ENCODE data around the gene VN1R5.

VN1R5 gene

DNA sequence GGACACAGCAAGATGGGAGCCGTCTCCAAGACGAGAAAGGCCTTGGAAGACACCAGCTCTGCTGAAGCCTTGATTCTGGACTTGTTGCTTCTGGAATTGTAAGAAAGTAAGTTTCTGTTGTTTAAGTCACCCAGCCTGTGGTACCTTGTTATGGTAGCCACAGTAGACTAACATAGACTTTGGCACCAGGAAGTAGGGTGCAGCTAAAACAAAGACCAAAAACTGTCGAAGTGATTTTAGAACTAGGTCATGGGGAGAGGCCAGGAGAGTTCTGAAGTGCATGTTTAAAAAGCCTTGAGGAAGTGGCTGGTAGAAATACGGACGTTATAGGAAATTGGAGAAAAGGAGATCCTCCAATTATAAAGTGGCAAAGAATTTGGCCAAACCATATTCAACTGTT lies 47.3 kb downstream of the VN1R5 start:
- DNase-seq, result no peak

DNA sequence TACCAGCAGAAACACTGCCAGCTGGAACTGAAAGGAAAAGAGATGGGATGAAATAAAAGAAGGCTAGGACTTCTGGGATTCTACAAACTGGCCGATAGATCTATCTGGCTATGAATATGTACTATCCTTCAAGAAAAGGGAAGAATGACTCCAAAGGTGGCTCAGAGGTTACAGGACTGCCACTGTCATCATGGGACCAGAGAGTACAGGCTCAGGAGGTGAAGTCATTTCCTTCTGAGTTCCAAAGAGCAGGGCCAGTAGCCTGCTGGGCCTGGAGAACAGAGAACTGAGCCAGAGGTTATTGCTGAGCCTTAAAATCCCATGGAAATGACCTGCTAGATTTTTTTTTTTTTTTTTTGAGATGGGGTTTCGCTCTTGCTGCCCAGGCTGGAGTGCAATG lies 48.2 kb downstream of the VN1R5 start:
- DNase-seq, result no peak

Data from stimulated activated naive CD4-positive, alpha-beta T cell treated with Interleukin-2 at 50 U/mL for 16 hours (primary cell).